Hematopoietic multipotent progenitor cell treated with erythropoietin and hydrocortisone succinate and interleukin-3 and kit ligand, for 8 days (in vitro differentiated cells): ENCODE data around the gene COL26A1.

ENCODE experiments used
- DNase-seq: peaks from one replicate; pipeline ENCODE4 v3.0.0-alpha.2; 2015

The COL26A1 gene

GRCh38 chr7:101582971-101583370 lies 220.3 kb downstream of the COL26A1 start:
- DNase-seq: no peak

- DNase-seq: no peak
These were observed 223.6 kb downstream of the COL26A1 start for GRCh38 chr7:101586078-101586905.

DNA sequence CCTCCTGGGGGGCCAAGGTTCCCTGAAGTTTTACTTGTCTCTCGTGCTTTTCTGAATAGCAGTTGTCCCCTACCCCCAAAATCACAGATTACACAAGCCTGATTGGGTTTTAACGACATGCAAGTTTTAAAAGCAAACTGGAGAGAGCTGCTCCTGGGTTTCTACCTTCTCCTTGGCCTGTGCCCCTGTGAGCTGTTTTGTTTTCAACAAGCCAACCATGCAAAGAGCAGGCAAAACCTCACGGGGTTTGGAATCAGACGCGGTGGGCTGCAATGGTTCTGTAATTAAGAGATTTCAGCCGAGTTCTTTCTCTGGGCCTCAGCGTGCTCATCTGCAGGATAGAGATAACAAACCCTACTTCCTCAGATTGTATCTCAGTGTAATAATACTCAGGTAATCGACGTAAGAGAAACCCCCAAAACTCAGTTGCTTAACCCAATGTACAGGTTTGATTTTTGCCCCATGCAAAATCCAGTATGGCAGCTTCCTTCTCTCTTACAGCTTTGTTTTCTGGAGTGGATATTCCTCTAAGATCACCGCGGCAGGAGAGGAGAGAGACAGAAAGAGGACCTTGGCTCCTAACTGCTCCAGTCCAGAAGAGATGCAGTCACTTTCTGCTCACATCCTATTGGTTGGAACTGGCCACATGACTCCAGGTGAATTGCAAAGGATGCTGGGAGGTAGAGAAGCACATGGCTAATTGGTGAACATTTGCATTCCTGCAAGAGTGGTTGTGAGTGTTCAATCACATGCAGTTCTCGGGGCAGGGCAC lies 224.4 kb downstream of the COL26A1 start:
- DNase-seq: no peak

GRCh38 chr7:101588131-101588935 lies 225.7 kb downstream of the COL26A1 start:
- DNase-seq: no peak

- DNase-seq: no peak
These were observed 226.4 kb downstream of the COL26A1 start for GRCh38 chr7:101589052-101589451.

DNA sequence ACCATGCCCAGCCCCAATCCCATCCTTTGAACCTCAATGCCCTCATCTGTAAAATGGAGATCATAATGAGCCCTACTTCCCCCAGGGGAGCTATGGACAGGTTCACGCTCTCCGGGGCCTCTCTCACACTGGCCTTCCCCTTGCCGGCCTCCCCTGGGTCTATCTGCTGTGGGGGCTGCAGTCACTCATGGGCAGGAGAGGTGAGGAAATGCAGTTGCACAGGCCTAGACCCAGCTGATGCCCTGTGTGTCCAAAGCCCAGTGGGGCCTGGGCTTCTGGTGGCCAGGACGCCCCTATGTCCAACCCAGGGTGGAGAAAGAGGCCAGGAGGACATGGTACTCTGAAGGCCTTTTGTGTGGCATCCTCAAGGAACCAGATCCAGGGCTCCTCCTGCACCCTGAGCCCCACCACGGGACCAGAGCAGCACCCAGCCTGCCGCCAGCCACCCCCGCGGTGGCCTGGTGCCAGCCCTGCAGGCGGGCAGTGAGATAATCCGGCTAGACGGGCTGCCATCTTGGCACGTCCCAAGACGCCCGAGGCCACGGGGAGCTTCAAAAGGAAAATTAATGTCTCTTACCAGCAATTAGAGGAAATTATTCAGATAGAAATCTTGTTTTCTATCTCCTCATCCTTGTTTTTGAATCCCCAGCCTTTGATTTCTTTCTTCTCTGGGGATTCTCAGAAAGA lies 227.4 kb downstream of the COL26A1 start:
- DNase-seq: no peak

DNA sequence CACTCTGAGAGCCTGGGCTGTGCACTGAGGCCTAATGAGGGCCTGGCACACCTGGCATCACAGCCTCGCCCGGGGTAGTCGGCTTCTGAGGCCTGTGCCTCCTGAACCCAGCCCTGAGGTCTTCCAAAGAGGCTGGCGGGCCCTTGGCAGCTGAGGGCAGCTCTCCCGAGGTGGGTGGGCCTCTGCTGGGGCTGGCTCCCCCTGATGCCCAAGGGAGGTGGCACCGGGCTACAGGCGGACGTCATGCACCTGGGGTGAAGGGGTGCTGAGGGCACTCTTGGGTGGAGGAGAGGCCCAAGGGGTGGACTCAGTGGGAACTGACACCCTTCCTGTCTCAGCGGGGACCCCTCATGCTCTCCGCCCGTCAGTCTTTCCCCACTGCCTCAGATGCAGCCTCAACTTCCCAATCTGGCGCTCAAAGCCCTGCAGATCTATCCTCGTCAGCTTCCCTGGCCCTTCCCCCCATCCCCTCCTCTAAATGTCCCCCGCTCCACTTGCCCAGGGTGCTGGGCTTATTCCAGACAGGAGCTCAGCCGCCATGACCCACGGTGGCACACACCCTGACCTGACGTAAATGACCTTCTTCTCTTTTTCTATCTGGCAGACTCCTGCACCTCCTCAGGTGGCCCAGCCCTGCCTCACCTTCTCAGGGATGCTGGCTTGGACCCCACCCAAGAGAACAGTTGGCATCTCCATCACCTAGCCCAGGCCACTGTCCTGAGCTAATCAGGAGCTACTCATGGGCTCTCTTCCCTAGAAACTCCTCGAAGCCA lies 228.2 kb downstream of the COL26A1 start:
- no peak for DNase-seq

GRCh38 chr7:101591504-101591903 lies 228.8 kb downstream of the COL26A1 start:
- no peak for DNase-seq

DNA sequence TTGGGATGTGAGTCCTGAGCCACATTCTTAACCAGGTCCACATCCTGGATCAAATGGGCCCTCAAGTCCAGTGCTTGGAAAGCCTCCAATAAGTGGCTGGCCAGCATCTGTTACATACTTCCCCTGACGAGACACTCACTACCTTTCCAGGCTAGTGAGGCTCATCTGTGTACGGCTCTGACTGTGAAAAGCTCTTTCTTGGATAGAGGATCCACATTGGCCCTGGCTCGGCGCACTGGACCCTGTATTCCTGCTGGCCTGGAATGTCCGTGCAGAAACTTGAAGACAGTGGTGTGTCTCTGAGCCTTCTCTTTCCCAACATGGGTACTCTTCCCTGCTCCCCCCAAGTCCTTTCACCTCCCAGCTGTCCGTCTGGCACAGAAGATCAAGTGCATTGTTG lies 230.9 kb downstream of the COL26A1 start:
- DNase-seq: no peak

GRCh38 chr7:101594790-101595189 lies 232.1 kb downstream of the COL26A1 start:
- no peak for DNase-seq

DNA sequence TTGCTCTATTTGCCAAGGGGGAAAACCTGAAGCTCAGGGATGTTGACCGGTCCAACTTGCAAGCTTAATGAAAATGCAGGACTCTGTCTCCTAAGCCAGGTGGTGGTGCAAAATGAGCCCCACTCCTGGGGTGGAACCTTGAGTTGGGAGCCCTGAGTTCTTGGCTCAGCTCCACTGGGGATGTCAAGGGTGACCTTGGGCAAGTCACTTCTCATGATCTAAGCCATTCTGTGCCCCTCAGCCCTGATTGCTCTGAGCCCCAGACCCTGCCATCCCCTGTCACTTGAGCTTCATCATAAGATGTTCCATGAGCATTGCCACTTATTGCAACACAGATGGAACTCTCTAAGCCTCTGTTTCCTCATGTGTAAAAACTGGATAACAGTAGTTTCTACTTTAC lies 232.6 kb downstream of the COL26A1 start:
- DNase-seq: no peak

DNA sequence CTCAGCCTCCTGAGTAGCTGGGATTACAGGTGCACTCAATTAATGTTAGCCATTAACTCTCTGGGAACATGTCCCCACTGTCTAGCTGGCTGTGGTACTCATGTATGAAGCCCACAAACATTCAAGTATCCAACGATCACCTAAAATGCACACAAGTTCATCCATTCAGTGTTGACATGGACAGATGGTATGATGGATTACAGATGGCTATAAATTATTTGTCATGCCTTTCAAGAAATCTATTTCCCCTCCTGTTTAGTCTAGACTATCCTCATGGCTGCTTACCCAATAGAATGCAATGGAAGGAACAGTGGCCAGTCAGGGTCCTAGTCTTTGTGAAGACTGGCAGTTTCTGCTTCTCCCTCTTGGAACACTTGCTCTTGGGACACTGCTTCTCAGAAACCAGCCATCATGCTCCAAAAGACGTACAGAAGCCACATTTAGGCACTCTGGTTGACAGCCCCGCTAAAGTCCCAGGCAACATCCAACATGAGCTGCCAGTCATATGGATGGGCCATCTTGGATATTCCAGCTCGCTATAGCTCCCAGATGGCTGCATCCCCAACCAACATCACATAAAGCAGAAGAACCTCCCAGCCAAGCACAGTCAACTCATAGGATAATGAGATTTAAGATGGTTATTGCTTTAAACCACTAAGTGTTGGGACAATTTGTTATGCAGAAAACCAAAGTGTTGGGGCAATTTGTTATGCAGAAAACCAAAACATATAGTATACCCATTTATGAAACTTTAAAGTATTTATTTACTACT lies 233.3 kb downstream of the COL26A1 start:
- DNase-seq: no peak

DNA sequence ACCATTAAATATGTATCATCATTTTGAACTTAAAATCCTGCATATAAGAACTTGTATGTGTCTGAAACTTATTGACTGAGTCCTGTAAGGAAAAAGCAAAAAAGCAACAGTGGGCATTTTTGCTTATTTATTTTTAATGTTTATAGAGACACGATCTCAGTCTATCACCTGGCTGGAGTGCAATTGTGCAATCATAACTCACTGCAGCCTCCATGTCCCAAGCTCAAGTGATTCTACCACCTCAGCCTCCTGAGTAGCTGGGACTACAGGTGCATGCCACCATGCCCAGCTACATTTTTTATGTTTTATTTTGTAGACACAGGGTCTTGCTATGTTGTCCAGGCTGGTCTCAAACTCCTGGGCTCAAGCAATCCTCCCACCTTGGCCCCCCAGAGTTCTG lies 234.2 kb downstream of the COL26A1 start:
- no peak for DNase-seq

- no peak for DNase-seq
These were observed 235.3 kb downstream of the COL26A1 start for GRCh38 chr7:101597941-101598340.

GRCh38 chr7:101598422-101598985 lies 235.8 kb downstream of the COL26A1 start:
- DNase-seq: no peak

- no peak for DNase-seq
These were observed 236.5 kb downstream of the COL26A1 start for GRCh38 chr7:101598986-101599771.

DNA sequence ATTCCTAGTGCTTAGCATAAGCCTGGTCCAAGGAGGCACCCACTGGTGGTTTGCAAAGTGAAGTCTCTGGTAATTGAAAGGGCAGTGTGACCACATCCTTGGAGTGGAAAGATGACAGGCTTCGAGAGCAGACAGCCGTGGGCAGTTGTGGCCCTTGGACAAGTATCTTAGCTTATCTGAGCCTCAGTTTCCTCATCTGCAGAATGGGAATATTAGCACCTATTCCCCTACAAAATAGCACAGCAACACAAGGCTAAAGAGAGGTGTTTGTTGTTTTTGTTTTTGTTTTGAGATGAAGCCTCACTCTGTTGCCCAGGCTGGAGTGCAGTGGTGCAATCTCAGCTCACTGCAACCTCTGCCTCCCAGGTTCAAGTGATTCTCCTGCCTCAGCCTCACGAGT lies 237.1 kb downstream of the COL26A1 start:
- DNase-seq: no peak

GRCh38 chr7:101602082-101602481 lies 239.4 kb downstream of the COL26A1 start:
- DNase-seq: no peak

GRCh38 chr7:101602484-101603241 lies 240.0 kb downstream of the COL26A1 start:
- DNase-seq: peak; percentile 62
